Measurements from ENCODE around the gene FAM131A. TPM values are rescaled to one million over a fixed set of nuclear protein-coding genes. Genes with fewer than 3 reads are reported as not detected.

FAM131A gene
- total RNA-seq, 1 experiment from 2014 or later: 14.4 TPM

GRCh38 chr3:184362668-184363546 lies 25.5 kb downstream of the FAM131A start:
- peak overlapping the region; percentile 84 for H3K18ac ChIP-seq (ENCODE audit: insufficient read length, low read depth, low read length)
- no peaks in the 10 kb centered on the region for H3K9me3 ChIP-seq (ENCODE audit: control insufficient read depth, low read depth, low read length)
- peaks cover 2% of the 10 kb centered on the region for H4K20me1 ChIP-seq (ENCODE audit: control insufficient read depth, insufficient read depth, insufficient read length)
- DNase-seq: peak; percentile 98
- peak overlapping the region; percentile 75 for H3K4me2 ChIP-seq (ENCODE audit: insufficient read depth, insufficient read length, low read length)
- peak; percentile 65 for TF ChIP-seq CTCF (conservative IDR thresholded peaks at IDR 0.05)
- peaks cover 23 to 26% of the 10 kb centered on the region in 2 experiments for H3K4me1 Mint-ChIP-seq
- peak overlapping the region; percentile 55 for H3K27ac ChIP-seq (ENCODE audit: insufficient read length, low read depth, low read length)
- no peak overlapping the region for H3K23ac ChIP-seq (ENCODE audit: insufficient read length, low read depth, low read length)
- H3K27me3 ChIP-seq (ENCODE audit: insufficient read depth, low read length): no peaks in the 10 kb centered on the region; the same call in 1 of the 2 replicates
- no peaks in the 10 kb centered on the region for H3K79me1 ChIP-seq (ENCODE audit: insufficient read depth, low read depth, low read length, poor library complexity, severe bottlenecking)
- no peak overlapping the region for H2BK20ac ChIP-seq (ENCODE audit: low read depth, low read length, poor library complexity, severe bottlenecking)
- peaks cover 8% of the 10 kb centered on the region for H3K27me3 Mint-ChIP-seq (ENCODE audit: low read depth)
- H4K91ac ChIP-seq (ENCODE audit: insufficient read length, low read depth, low read length): no peak overlapping the region
- H3T11ph ChIP-seq (ENCODE audit: low read length): no peak overlapping the region
- no peak overlapping the region for H4K8ac ChIP-seq (replicated peaks; ENCODE audit: insufficient read length, low read depth, low read length)
- H2BK12ac ChIP-seq (ENCODE audit: insufficient read length, low read depth, low read length): no peak overlapping the region
- no peaks in the 10 kb centered on the region for H3K9me3 Mint-ChIP-seq
- H3K4ac ChIP-seq (ENCODE audit: low read depth, low read length): no peak overlapping the region; the same call in 1 of the 2 replicates
- H2BK15ac ChIP-seq (ENCODE audit: low read depth, low read length): no peak overlapping the region
- no peak overlapping the region for H2AK5ac ChIP-seq (ENCODE audit: insufficient read length, low read length)
- peak overlapping the region; percentile 96 to 98 for H3K4me3 Mint-ChIP-seq
- H2BK5ac ChIP-seq (ENCODE audit: insufficient read length, low read length): no peak overlapping the region
- H3K4me1 ChIP-seq (ENCODE audit: insufficient read depth, low read length): peaks cover 2% of the 10 kb centered on the region; the same call in 1 of the 2 replicates
- peaks cover 33 to 49% (median 46%) of the 10 kb centered on the region in 3 experiments; a peak in 6 of 7 replicates for H3K36me3 Mint-ChIP-seq (ENCODE audit: insufficient read depth in 1 of 3, low read depth in 3 of 3)
- H3K14ac ChIP-seq (ENCODE audit: insufficient read depth, low read length): peak overlapping the region; percentile 90
- no peak overlapping the region for H4K5ac ChIP-seq (ENCODE audit: insufficient read length, low read depth, low read length)
- H3K27ac Mint-ChIP-seq: peak overlapping the region; percentile 94 to 98 (median 97)
- no peak overlapping the region for H2AFZ ChIP-seq (ENCODE audit: low read length)
- peak overlapping the region; percentile 67 for H3K9ac ChIP-seq (ENCODE audit: extremely low read depth, insufficient read length, low read length)
- peak overlapping the region; percentile 62 for H2BK120ac ChIP-seq (ENCODE audit: low read depth, low read length, poor library complexity, severe bottlenecking)
- H3K79me2 ChIP-seq (ENCODE audit: insufficient read depth, low read length): no peaks in the 10 kb centered on the region; the same call in 1 of the 2 replicates
- H3K23me2 ChIP-seq (ENCODE audit: insufficient read length, low read depth, low read length, poor library complexity, severe bottlenecking): peaks cover 25% of the 10 kb centered on the region
- WGBS (ENCODE audit: extremely low coverage, insufficient read length, low lambda C conversion rate): no CpG with 5 or more reads among the region's 68 CpGs
- H3K56ac ChIP-seq (ENCODE audit: insufficient read length, low read depth, low read length): no peak overlapping the region

Data from H9 (cell line).